Peyer's patch (tissue), 4 donors: ENCODE data around the gene ASPG.

Experiments used
- CTCF ChIP-seq, 6 experiments: fragments of 450-650 bp in 4 of 6; fragments of 200-600 bp in 2 of 6; sonication (generic) in 1 of 6; IDR thresholded peaks; one replicate each; pipeline ENCODE4 v1.5.1; 2017 to 2019; ENCODE audit warnings: antibody characterized with exemption in 6 of 6, mild to moderate bottlenecking in 3 of 6, moderate library complexity in 1 of 6
- POLR2A ChIP-seq, 2 donors: fragments of 450-650 bp; IDR thresholded peaks; one replicate each; pipeline ENCODE4 v1.5.1; 2017; ENCODE audit warnings: antibody characterized with exemption in 2 of 2, mild to moderate bottlenecking in 2 of 2, moderate library complexity in 2 of 2

GRCh38 chr14:104107611-104108569, 22.4 kb downstream of the ASPG start:
- TF ChIP-seq CTCF (IDR thresholded peaks at IDR 0.05): no peak
- TF ChIP-seq POLR2A (IDR thresholded peaks at IDR 0.05): no peak
